ENCODE data around the gene ZNF277.

DNA sequence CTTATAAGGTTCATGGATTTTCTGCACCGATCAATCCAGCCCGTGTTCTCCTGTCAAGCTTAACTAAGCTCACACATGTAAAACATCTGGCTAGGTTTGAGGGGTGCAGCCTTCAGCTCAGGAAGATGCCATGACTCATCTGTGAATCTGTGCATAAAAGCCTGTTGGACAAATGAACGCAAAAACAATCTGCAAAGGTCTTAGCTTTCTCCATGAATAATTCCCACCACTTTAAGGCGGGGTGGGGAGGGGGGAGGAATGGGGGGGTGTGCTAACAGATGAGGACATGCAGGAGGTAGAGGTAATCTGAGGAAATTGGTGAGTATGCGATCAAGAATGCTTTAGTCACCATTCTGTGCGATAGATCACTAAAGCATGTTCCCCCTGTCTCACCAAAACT, 5.1 kb upstream of the ZNF277 start:
- TF ChIP-seq, protein P1, sequence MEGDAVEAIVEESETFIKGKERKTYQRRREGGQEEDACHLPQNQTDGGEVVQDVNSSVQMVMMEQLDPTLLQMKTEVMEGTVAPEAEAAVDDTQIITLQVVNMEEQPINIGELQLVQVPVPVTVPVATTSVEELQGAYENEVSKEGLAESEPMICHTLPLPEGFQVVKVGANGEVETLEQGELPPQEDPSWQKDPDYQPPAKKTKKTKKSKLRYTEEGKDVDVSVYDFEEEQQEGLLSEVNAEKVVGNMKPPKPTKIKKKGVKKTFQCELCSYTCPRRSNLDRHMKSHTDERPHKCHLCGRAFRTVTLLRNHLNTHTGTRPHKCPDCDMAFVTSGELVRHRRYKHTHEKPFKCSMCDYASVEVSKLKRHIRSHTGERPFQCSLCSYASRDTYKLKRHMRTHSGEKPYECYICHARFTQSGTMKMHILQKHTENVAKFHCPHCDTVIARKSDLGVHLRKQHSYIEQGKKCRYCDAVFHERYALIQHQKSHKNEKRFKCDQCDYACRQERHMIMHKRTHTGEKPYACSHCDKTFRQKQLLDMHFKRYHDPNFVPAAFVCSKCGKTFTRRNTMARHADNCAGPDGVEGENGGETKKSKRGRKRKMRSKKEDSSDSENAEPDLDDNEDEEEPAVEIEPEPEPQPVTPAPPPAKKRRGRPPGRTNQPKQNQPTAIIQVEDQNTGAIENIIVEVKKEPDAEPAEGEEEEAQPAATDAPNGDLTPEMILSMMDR (IDR thresholded peaks at IDR 0.05): no peak
- TF ChIP-seq ZFX (IDR thresholded peaks at IDR 0.05; ENCODE audit: borderline replicate concordance): no peak
